ENCODE data around the gene TSTD2.

The TSTD2 gene

DNA sequence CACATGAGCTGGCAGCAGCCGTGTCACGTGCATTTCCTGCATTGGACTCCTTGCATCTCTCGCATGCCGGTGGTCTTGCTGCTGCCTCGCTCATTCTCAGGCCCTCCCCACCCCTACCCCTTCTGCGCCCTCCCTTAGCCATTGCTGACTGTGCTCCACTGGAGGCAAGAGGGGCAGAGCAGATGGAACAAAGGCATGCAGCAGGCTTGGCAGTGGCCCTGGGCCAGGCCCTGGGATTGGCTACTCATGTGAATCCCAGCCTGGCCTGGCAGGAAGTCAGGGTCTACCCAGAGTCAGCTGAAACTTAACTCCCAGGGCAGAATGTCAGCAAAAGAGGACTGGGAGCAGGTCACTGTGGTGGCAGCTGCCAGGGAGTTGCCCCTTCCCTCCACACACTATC, 62.3 kb downstream of the TSTD2 start:
- no peak for TF ChIP-seq CTCF (IDR thresholded peaks at IDR 0.05; ENCODE audit: low read length)
- TF ChIP-seq EZH2 (IDR thresholded peaks at IDR 0.05; ENCODE audit: borderline replicate concordance, low read length): no peak
- Histone ChIP-seq H3K36me3 (ENCODE audit: insufficient read depth, low read length) (no peaks in the 10 kb centered on the region), H3F3A (ENCODE audit: insufficient read depth, low read length) (no peaks in the 10 kb centered on the region), H3K4me2 (ENCODE audit: low read length) (no peak overlapping the region), H3K9me2 (ENCODE audit: low read depth, low read length) (no peaks in the 10 kb centered on the region), H2AFZ (ENCODE audit: low read length) (no peak overlapping the region), H3K27ac (ENCODE audit: low read depth, low read length, poor library complexity, severe bottlenecking) (no peak overlapping the region), H3K79me2 (ENCODE audit: insufficient read depth, low read length) (no peaks in the 10 kb centered on the region), H3K4me1 (ENCODE audit: insufficient read depth, low read length, severe bottlenecking) (no peaks in the 10 kb centered on the region), H3K4me3 (ENCODE audit: low read depth, low read length, poor library complexity, severe bottlenecking) (no peak overlapping the region), H3K9me3 (ENCODE audit: low read length) (no peaks in the 10 kb centered on the region), H3K9ac (ENCODE audit: low read length) (no peak overlapping the region), H4K20me1 (ENCODE audit: insufficient read depth, low read length) (no peaks in the 10 kb centered on the region), H3K27me3 (ENCODE audit: insufficient read depth, low read length) (no peaks in the 10 kb centered on the region; the same call in 1 of the 2 replicates)

GRCh38 chr9:97568461-97569275, 64.5 kb downstream of the TSTD2 start:
- Histone ChIP-seq H3K9me3 (ENCODE audit: low read length) (no peaks in the 10 kb centered on the region), H3K27ac (ENCODE audit: low read depth, low read length, poor library complexity, severe bottlenecking) (no peak overlapping the region), H3K27me3 (ENCODE audit: insufficient read depth, low read length) (no peaks in the 10 kb centered on the region), H3K79me2 (ENCODE audit: insufficient read depth, low read length) (no peaks in the 10 kb centered on the region), H3K36me3 (ENCODE audit: insufficient read depth, low read length) (no peaks in the 10 kb centered on the region), H3K4me3 (ENCODE audit: low read depth, low read length, poor library complexity, severe bottlenecking) (no peak overlapping the region), H3K9me2 (ENCODE audit: low read depth, low read length) (no peaks in the 10 kb centered on the region), H3K9ac (ENCODE audit: low read length) (no peak overlapping the region), H4K20me1 (ENCODE audit: insufficient read depth, low read length) (no peaks in the 10 kb centered on the region), H2AFZ (ENCODE audit: low read length) (no peak overlapping the region), H3F3A (ENCODE audit: insufficient read depth, low read length) (no peaks in the 10 kb centered on the region), H3K4me2 (ENCODE audit: low read length) (no peak overlapping the region), H3K4me1 (ENCODE audit: insufficient read depth, low read length, severe bottlenecking) (no peaks in the 10 kb centered on the region)
- no peak for TF ChIP-seq EZH2 (IDR thresholded peaks at IDR 0.05; ENCODE audit: borderline replicate concordance, low read length)
- no peak for TF ChIP-seq CTCF (IDR thresholded peaks at IDR 0.05; ENCODE audit: low read length)

DNA sequence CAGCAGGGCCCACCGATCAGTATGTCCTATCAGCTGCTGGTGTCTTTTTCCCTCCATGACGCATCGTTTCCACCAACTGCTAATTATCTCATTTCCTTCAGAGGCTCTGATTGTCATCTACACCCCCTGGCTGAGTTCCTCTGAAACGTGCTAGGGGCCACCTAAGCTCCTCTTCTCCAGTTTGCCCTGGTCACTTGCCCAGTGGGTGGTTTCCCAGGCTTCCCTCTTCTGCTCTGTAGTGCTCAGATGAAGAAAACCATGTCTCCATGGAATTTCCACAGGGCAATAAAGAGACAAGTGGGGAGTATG, 65.3 kb downstream of the TSTD2 start:
- Histone ChIP-seq H3K4me2 (ENCODE audit: low read length) (no peak overlapping the region), H4K20me1 (ENCODE audit: insufficient read depth, low read length) (no peaks in the 10 kb centered on the region), H3F3A (ENCODE audit: insufficient read depth, low read length) (no peaks in the 10 kb centered on the region), H3K9me3 (ENCODE audit: low read length) (no peaks in the 10 kb centered on the region), H3K4me1 (ENCODE audit: insufficient read depth, low read length, severe bottlenecking) (no peaks in the 10 kb centered on the region), H3K36me3 (ENCODE audit: insufficient read depth, low read length) (no peaks in the 10 kb centered on the region), H3K4me3 (ENCODE audit: low read depth, low read length, poor library complexity, severe bottlenecking) (no peak overlapping the region), H3K27ac (ENCODE audit: low read depth, low read length, poor library complexity, severe bottlenecking) (no peak overlapping the region), H3K9ac (ENCODE audit: low read length) (no peak overlapping the region), H3K79me2 (ENCODE audit: insufficient read depth, low read length) (no peaks in the 10 kb centered on the region), H3K9me2 (ENCODE audit: low read depth, low read length) (no peaks in the 10 kb centered on the region), H2AFZ (ENCODE audit: low read length) (no peak overlapping the region), H3K27me3 (ENCODE audit: insufficient read depth, low read length) (no peaks in the 10 kb centered on the region)
- TF ChIP-seq EZH2 (IDR thresholded peaks at IDR 0.05; ENCODE audit: borderline replicate concordance, low read length) (no peak), CTCF (IDR thresholded peaks at IDR 0.05; ENCODE audit: low read length) (no peak)
